ENCODE data around the gene FGGY.

FGGY gene

GRCh38 chr1:59378621-59379370 is 81.9 kb downstream of the FGGY start:
- POLR2A ChIA-PET: no interaction called here
- no peak for TF ChIP-seq CTCF (IDR thresholded peaks at IDR 0.05; ENCODE audit: insufficient read depth, low read length, missing control alignments)
- CTCF ChIA-PET: no interaction called here
- no peak for DNase-seq (ENCODE audit: low read depth, low spot score)
- no peak overlapping the region for H3K4me3 ChIP-seq (ENCODE audit: low read depth, low read length)

- ChIA-PET POLR2A (no interaction called here), CTCF (no interaction called here)
- DNase-seq (ENCODE audit: low read depth, low spot score): no peak
- no peak for TF ChIP-seq CTCF (IDR thresholded peaks at IDR 0.05; ENCODE audit: insufficient read depth, low read length, missing control alignments)
- H3K4me3 ChIP-seq (ENCODE audit: low read depth, low read length): no peak overlapping the region
Measured at GRCh38 chr1:59379371-59379728, 82.5 kb downstream of the FGGY start.

- CTCF ChIA-PET: no interaction called here
- no peak for TF ChIP-seq CTCF (IDR thresholded peaks at IDR 0.05; ENCODE audit: insufficient read depth, low read length, missing control alignments)
- H3K4me3 ChIP-seq (ENCODE audit: low read depth, low read length): no peak overlapping the region
- POLR2A ChIA-PET: no interaction called here
- DNase-seq (ENCODE audit: low read depth, low spot score): no peak
Measured at GRCh38 chr1:59383963-59384362, 87.1 kb downstream of the FGGY start.

- H3K4me3 ChIP-seq (ENCODE audit: low read depth, low read length): no peak overlapping the region
- TF ChIP-seq CTCF (IDR thresholded peaks at IDR 0.05; ENCODE audit: insufficient read depth, low read length, missing control alignments): no peak
- DNase-seq (ENCODE audit: low read depth, low spot score): no peak
- ChIA-PET POLR2A (no interaction called here), CTCF (no interaction called here)
Measured at GRCh38 chr1:59384443-59384842, 87.5 kb downstream of the FGGY start.

- TF ChIP-seq CTCF (IDR thresholded peaks at IDR 0.05; ENCODE audit: insufficient read depth, low read length, missing control alignments): no peak
- no peak overlapping the region for H3K4me3 ChIP-seq (ENCODE audit: low read depth, low read length)
- ChIA-PET POLR2A (no interaction called here), CTCF (no interaction called here)
- no peak for DNase-seq (ENCODE audit: low read depth, low spot score)
Measured at GRCh38 chr1:59388191-59388590, 91.3 kb downstream of the FGGY start.

GRCh38 chr1:59389847-59390246 is 93.0 kb downstream of the FGGY start:
- no peak for DNase-seq (ENCODE audit: low read depth, low spot score)
- no peak for TF ChIP-seq CTCF (IDR thresholded peaks at IDR 0.05; ENCODE audit: insufficient read depth, low read length, missing control alignments)
- ChIA-PET CTCF (interaction anchor here (0.9 to 1.2 kb wide), 2 partner anchors 19 to 309 kb away, joined by 3 to 4 read pairs; no protein-coding TSS in a partner anchor), POLR2A (no interaction called here)
- H3K4me3 ChIP-seq (ENCODE audit: low read depth, low read length): no peak overlapping the region

All from AG04449 (cell line).